Skeletal muscle tissue (tissue), 4 donors: Measurements from ENCODE around the gene FIS1. TPM values are rescaled to one million over a fixed set of nuclear protein-coding genes. Genes with fewer than 3 reads are reported as not detected.

Experiments
- H3K27ac ChIP-seq: one replicate; pipeline ENCODE4 v1.7.0; 2013; ENCODE audit warnings: mild to moderate bottlenecking, low read depth, low read length, inconsistent platforms
- H3K27me3 ChIP-seq, 3 donors: one replicate each; pipeline ENCODE4 v1.7.0; 2013; ENCODE audit warnings: low read length in 3 of 3; ENCODE audit not compliant: control insufficient read depth in 3 of 3, insufficient read depth in 3 of 3
- H3K36me3 ChIP-seq, 3 donors: one replicate each; pipeline ENCODE4 v1.7.0; 2013; ENCODE audit warnings: low read length in 3 of 3; ENCODE audit not compliant: control insufficient read depth in 3 of 3, insufficient read depth in 3 of 3
- H3K4me1 ChIP-seq, 3 donors: one replicate each; pipeline ENCODE4 v1.7.0; 2013; ENCODE audit warnings: low read length in 3 of 3, mild to moderate bottlenecking in 3 of 3; ENCODE audit not compliant: control insufficient read depth in 3 of 3, insufficient read depth in 3 of 3
- H3K4me3 ChIP-seq, 3 donors: one replicate each; pipeline ENCODE4 v1.7.0; 2013; ENCODE audit warnings: low read length in 3 of 3
- H3K9ac ChIP-seq, 3 donors: one replicate each; pipeline ENCODE4 v1.7.0; 2013; ENCODE audit warnings: low read length in 3 of 3, mild to moderate bottlenecking in 3 of 3, moderate library complexity in 2 of 3, low read depth in 1 of 3
- H3K9me3 ChIP-seq, 3 donors: one replicate each; pipeline ENCODE4 v1.7.0; 2013; ENCODE audit warnings: low read length in 3 of 3; ENCODE audit not compliant: control insufficient read depth in 3 of 3
- total RNA-seq: library from RNA; depleted of rRNA; stranded (reverse); fragments of >200 nt; gene quantifications from one replicate; pipeline ENCODE4 v1.2.3, GENCODE V29; 2014
- donor health status: Osteomylitis.

FIS1 gene
- total RNA-seq, 1 donor from 2014 or later: 188 TPM

- Histone ChIP-seq H3K4me1 (peaks cover 23 to 35% (median 28%) of the 10 kb centered on the region in 3 donors), H3K9ac (no peak overlapping the region), H3K4me3 (no peak overlapping the region), H3K27ac (no peak overlapping the region), H3K27me3 (no peaks in the 10 kb centered on the region), H3K36me3 (peaks cover 12 to 14% (median 13%) of the 10 kb centered on the region in 3 donors), H3K9me3 (no peaks in the 10 kb centered on the region)
Observed at GRCh38 chr7:101235050-101235449, 9.8 kb downstream of the FIS1 start.

GRCh38 chr7:101234636-101235035 is 10.2 kb downstream of the FIS1 start:
- H3K9ac ChIP-seq: no peak overlapping the region
- peaks cover 8 to 10% (median 10%) of the 10 kb centered on the region in 3 donors for H3K36me3 ChIP-seq
- H3K4me1 ChIP-seq: peaks cover 22 to 31% (median 25%) of the 10 kb centered on the region in 3 donors
- no peak overlapping the region for H3K4me3 ChIP-seq
- no peaks in the 10 kb centered on the region for H3K27me3 ChIP-seq
- no peaks in the 10 kb centered on the region for H3K9me3 ChIP-seq
- H3K27ac ChIP-seq: no peak overlapping the region

- Histone ChIP-seq H3K27me3 (no peaks in the 10 kb centered on the region), H3K27ac (no peak overlapping the region), H3K4me1 (peaks cover 19 to 25% (median 20%) of the 10 kb centered on the region in 3 donors), H3K36me3 (peaks cover 2 to 6% (median 4%) of the 10 kb centered on the region in 3 donors), H3K9ac (no peak overlapping the region), H3K9me3 (no peaks in the 10 kb centered on the region), H3K4me3 (no peak overlapping the region)
Observed at GRCh38 chr7:101233907-101234547, 10.9 kb downstream of the FIS1 start.

DNA sequence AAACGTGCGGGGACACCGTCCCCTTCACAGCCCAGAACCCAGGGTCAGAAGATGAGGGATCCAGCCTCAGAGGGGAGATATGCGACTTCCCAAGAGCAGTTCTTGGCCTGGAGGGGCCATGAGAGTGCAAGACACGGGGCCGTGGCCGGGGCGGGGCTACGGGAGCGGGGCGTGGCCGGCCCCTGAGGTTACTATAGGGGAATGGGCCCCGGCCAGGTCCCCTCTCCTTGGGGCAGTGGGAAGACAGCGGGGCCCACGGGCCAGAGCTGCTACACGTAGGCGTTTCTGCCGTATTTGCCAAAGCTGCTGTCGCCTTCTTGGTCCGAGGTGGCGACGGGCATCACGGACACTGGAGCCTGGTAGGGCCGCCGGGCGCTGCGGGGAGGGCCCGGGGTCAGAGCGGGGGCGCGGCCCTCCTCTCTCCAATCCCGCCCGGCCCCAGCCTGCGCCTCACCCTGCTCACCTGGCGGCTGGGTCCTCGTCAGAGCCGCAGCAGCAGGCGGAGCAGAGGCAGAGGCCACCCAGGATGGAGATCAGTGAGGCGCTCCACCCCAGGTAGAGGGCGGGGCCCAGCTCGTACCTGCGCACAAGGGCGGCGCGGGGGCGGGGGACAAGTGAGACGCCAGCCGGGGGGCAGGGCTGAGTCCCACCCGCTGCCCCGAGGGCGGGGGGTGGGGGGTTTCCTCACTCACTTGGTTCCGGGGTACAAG is 12.6 kb downstream of the FIS1 start:
- H3K27me3 ChIP-seq: no peaks in the 10 kb centered on the region
- no peak overlapping the region for H3K9ac ChIP-seq
- H3K4me1 ChIP-seq: peaks cover 5 to 13% (median 6%) of the 10 kb centered on the region in 3 donors
- H3K36me3 ChIP-seq: peaks cover 3 to 11% (median 10%) of the 10 kb centered on the region in 3 donors
- no peak overlapping the region for H3K4me3 ChIP-seq
- no peak overlapping the region for H3K27ac ChIP-seq
- no peaks in the 10 kb centered on the region for H3K9me3 ChIP-seq

DNA sequence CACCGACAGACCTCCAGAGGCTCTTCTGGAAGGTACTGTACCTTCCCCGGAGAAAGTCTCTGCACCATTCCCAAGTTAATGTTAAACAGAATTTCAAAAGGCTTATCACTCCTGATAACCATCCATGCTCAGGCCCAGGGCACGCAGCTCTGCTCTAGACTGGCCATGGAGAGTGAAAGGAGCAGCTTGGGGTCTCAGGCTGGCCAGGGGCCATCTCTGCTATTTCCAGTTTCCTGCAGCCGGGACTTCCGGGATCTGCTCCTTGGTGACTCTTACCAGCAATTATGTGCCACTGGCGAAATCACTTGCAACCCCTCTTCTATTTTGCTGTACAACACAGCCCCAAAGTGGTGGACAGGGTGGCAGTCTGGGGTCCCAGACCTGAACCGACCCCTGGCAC is 13.2 kb downstream of the FIS1 start:
- Histone ChIP-seq H3K4me1 (peaks cover 3 to 10% (median 4%) of the 10 kb centered on the region in 3 donors), H3K4me3 (no peak overlapping the region), H3K27me3 (no peaks in the 10 kb centered on the region), H3K36me3 (peaks cover 3 to 13% (median 11%) of the 10 kb centered on the region in 3 donors), H3K9ac (no peak overlapping the region), H3K9me3 (no peaks in the 10 kb centered on the region), H3K27ac (no peak overlapping the region)

- no peaks in the 10 kb centered on the region for H3K27me3 ChIP-seq
- peaks cover 1 to 12% (median 2%) of the 10 kb centered on the region in 3 donors for H3K4me1 ChIP-seq
- no peak overlapping the region for H3K4me3 ChIP-seq
- peaks cover 24 to 37% (median 26%) of the 10 kb centered on the region in 3 donors for H3K36me3 ChIP-seq
- no peak overlapping the region for H3K9ac ChIP-seq
- H3K9me3 ChIP-seq: no peaks in the 10 kb centered on the region
- H3K27ac ChIP-seq: no peak overlapping the region
Observed at GRCh38 chr7:101226721-101227120, 18.2 kb downstream of the FIS1 start.

GRCh38 chr7:101225650-101226049 is 19.2 kb downstream of the FIS1 start:
- no peak overlapping the region for H3K27ac ChIP-seq

DNA sequence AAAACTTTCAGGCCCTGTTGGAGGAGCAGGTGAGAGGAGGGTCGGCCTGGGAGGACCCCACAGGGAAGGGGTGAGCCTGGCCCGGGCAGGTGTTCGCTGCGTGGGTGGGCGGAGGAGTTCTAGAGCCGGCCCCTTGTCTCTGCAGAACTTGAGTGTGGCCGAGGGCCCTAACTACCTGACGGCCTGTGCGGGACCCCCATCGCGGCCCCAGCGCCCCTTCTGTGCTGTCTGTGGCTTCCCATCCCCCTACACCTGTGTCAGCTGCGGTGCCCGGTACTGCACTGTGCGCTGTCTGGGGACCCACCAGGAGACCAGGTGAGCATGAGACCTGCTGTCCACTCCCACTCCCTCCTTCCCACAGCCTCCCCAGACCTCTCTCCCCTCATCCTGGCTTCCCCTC is 21.4 kb downstream of the FIS1 start:
- Histone ChIP-seq H3K9me3 (no peaks in the 10 kb centered on the region), H3K4me1 (peaks cover 11 to 17% (median 14%) of the 10 kb centered on the region in 3 donors), H3K36me3 (peaks cover 24 to 38% (median 27%) of the 10 kb centered on the region in 3 donors), H3K4me3 (no peak overlapping the region), H3K27ac (no peak overlapping the region), H3K27me3 (no peaks in the 10 kb centered on the region), H3K9ac (no peak overlapping the region)

More at GRCh38 chr7:101225650-101226049, 19.2 kb downstream of the FIS1 start:
- peaks cover 0 to 7% (median 0%) of the 10 kb centered on the region in 3 donors for H3K4me1 ChIP-seq
- H3K9me3 ChIP-seq: no peaks in the 10 kb centered on the region
- no peak overlapping the region for H3K9ac ChIP-seq
- H3K36me3 ChIP-seq: peaks cover 24 to 38% (median 27%) of the 10 kb centered on the region in 3 donors
- H3K27me3 ChIP-seq: no peaks in the 10 kb centered on the region
- H3K4me3 ChIP-seq: no peak overlapping the region

GRCh38 chr7:101222275-101222830 is 22.5 kb downstream of the FIS1 start:
- no peaks in the 10 kb centered on the region for H3K9me3 ChIP-seq
- H3K4me3 ChIP-seq: no peak overlapping the region
- no peaks in the 10 kb centered on the region for H3K27me3 ChIP-seq
- H3K9ac ChIP-seq: no peak overlapping the region
- peaks cover 21 to 31% (median 23%) of the 10 kb centered on the region in 3 donors for H3K36me3 ChIP-seq
- H3K4me1 ChIP-seq: peaks cover 13 to 23% (median 19%) of the 10 kb centered on the region in 3 donors
- no peak overlapping the region for H3K27ac ChIP-seq

DNA sequence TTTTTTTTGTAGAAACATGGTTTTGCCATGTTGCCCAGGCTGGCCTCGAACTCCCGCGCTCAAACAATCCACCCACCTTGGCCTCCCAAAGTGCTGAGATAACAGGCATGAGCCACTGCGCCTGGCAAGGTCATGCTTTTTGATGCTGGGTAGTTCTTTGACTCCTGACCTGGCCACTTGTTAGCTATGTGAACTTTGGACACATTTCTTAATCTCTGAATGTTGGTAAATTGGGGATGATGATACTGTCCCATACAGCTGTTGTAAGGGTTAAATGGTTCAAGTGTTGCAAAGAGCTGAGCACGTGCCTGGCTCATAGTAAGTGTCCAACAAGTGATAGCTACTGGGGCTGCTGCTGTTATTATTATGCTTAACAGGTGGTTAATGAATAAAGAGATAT is 24.6 kb downstream of the FIS1 start:
- H3K4me1 ChIP-seq: peaks cover 26 to 34% (median 33%) of the 10 kb centered on the region in 3 donors
- no peak overlapping the region for H3K4me3 ChIP-seq
- peaks cover 16 to 28% (median 22%) of the 10 kb centered on the region in 3 donors for H3K36me3 ChIP-seq
- no peaks in the 10 kb centered on the region for H3K27me3 ChIP-seq
- no peak overlapping the region for H3K27ac ChIP-seq
- H3K9ac ChIP-seq: no peak overlapping the region
- H3K9me3 ChIP-seq: no peaks in the 10 kb centered on the region
